NCI-H1417 (cell line): Measurements from ENCODE around the gene NOL12.
A peak's percentile ranks its signal among the peaks of the same experiment; 100 is the strongest.

Experiments
- DNase-seq, 3 experiments: peaks; one replicate each; lab custom pipeline; 2025; lab: John Stamatoyannopoulos, UW

NOL12 gene

GRCh38 chr22:37659066-37659896 lies 26.9 kb upstream of the NOL12 start:
- DNase-seq: peak in 2 of 3 experiments; percentile 18 to 45

GRCh38 chr22:37659897-37660708 lies 26.0 kb upstream of the NOL12 start:
- peak in 1 of 3 experiments; percentile 7 for DNase-seq

GRCh38 chr22:37660709-37661045 lies 25.5 kb upstream of the NOL12 start:
- DNase-seq: no peak

GRCh38 chr22:37661160-37661924 lies 24.8 kb upstream of the NOL12 start:
- peak; percentile 48 to 82 (median 60) for DNase-seq

- no peak for DNase-seq
Observed at GRCh38 chr22:37662039-37662438, 24.1 kb upstream of the NOL12 start.

GRCh38 chr22:37663521-37664140 lies 22.5 kb upstream of the NOL12 start:
- no peak for DNase-seq

- no peak for DNase-seq
Observed at GRCh38 chr22:37664249-37665101, 21.7 kb upstream of the NOL12 start.

GRCh38 chr22:37665487-37665886 lies 20.7 kb upstream of the NOL12 start:
- DNase-seq: no peak

- no peak for DNase-seq
Observed at GRCh38 chr22:37669586-37669985, 16.6 kb upstream of the NOL12 start.

GRCh38 chr22:37672206-37672919 lies 13.8 kb upstream of the NOL12 start:
- no peak for DNase-seq

- no peak for DNase-seq
Observed at GRCh38 chr22:37672920-37673455, 13.2 kb upstream of the NOL12 start.

- no peak for DNase-seq
Observed at GRCh38 chr22:37674248-37674647, 11.9 kb upstream of the NOL12 start.

GRCh38 chr22:37674951-37675929 lies 10.9 kb upstream of the NOL12 start, which contains the start of gene LGALS1:
Gene LGALS1 (plus strand): TSS chr22:37675636. CDS start chr22:37675703, 67 bp downstream.
- DNase-seq: peak; percentile 9 to 14 (median 12)

- DNase-seq: no peak
Observed at GRCh38 chr22:37675930-37676735, 10.0 kb upstream of the NOL12 start.

- DNase-seq: peak; percentile 46 to 69 (median 55)
Observed at GRCh38 chr22:37676736-37677492, 9.2 kb upstream of the NOL12 start.

- no peak for DNase-seq
Observed at GRCh38 chr22:37677493-37677974, 8.6 kb upstream of the NOL12 start.

GRCh38 chr22:37678372-37678771 lies 7.8 kb upstream of the NOL12 start:
- no peak for DNase-seq
